GM12891 (cell line): Measurements from ENCODE around the gene ZNF302.

ENCODE experiments used
- POLR2A ChIP-seq: IDR thresholded peaks from 2 replicates; pipeline ENCODE4 v1.6.1; 2011; ENCODE audit warnings: low read depth, low read length, control low read depth
- POLR2AphosphoS5 ChIP-seq: IDR thresholded peaks from 2 replicates; pipeline ENCODE4 v1.6.1; 2011; ENCODE audit warnings: low read depth, low read length, control low read depth
- SPI1 ChIP-seq: IDR thresholded peaks from 2 replicates; pipeline ENCODE4 v1.6.1; 2011; ENCODE audit warnings: low read depth, low read length, control low read depth
- TAF1 ChIP-seq: IDR thresholded peaks from 2 replicates; pipeline ENCODE4 v1.6.1; 2011; ENCODE audit warnings: low read depth, low read length, control low read depth

- TF ChIP-seq POLR2AphosphoS5 (no peak), POLR2A (no peak), TAF1 (no peak), SPI1 (no peak)
Measured at GRCh38 chr19:34666200-34666957, 11.1 kb upstream of the ZNF302 start.
